KBM-7 (cell line): ENCODE data around the gene KLHL22.
A peak's percentile ranks its signal among the peaks of the same experiment; 100 is the strongest.
"Not testable (repeated sequence)": the region's sequence is repeated elsewhere in the genome, so short reads cannot be mapped to it uniquely, and the experiment has no call there.

ENCODE experiments used
- DNase-seq: peaks from one replicate; pipeline ENCODE4 v3.0.0-alpha.2; 2015
- in situ Hi-C: fragments of 300-500 bp; cut with MboI; formaldehyde crosslinking; loops from 2 replicates; pipeline ENCODE4 v1.14.3; 2020; ENCODE audit warnings: low sequenced_read_pairs, low pct_unique_long_range_greater_than_20kb, mixed read lengths

The KLHL22 gene

GRCh38 chr22:20457506-20458240 lies 37.9 kb downstream of the KLHL22 start:
- no peak for DNase-seq
- in situ Hi-C loops, result no loop called here

- no peak for DNase-seq
- in situ Hi-C loops, result no loop called here
Observed at GRCh38 chr22:20456722-20457076, 38.9 kb downstream of the KLHL22 start.

DNA sequence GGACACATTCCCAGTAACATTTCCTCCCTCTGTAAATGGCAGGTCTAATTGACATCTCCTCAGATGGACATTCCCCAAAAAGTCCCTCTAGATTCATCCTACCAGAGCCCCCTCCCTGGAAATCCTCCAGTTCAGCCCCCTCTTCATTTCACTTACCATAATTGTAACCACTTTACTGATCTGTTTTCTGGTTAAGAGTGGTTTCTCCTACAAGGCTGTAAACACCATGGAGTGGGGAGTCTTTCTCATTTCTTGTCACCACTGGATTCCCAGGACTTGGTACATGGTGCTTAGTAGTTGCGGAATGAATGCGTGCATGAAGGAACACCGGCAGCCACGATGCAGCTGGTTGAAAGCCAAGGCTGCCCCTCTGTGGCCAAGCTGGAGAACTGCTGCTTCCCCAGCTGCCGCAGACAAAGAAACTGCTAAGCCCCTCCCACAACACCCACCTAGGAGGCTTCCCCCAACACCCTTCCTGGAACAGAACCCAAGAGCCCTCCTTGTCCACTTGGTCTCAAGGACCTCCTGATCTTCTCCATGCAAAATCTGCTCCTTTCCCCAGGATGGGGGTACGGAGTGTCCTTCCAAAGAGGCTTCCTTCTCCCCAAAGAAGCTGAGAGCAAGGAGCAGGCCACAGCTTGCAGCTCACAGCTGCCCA lies 39.4 kb downstream of the KLHL22 start:
- DNase-seq, result peak; percentile 80
- in situ Hi-C loops, result no loop called here

DNA sequence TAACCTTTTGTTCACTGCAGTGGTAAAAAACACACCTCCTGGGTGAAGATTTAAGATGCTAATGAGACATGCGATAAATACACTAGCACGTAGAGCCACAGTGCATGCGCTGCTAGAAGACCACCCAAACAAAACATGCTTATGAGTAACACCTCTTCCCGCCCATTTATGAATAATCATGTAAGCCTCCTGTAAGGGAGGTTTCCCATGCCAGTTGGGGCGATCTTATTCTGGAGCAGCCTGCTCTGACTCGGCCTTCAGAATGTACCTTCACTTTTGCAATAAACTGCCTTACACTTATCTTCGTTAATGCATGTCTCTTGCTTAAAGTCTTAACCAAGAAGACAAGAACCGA lies 39.9 kb downstream of the KLHL22 start:
- in situ Hi-C loops, result no loop called here
- no peak for DNase-seq

GRCh38 chr22:20453222-20453621 lies 42.4 kb downstream of the KLHL22 start:
- no peak for DNase-seq
- in situ Hi-C loops, result no loop called here

DNA sequence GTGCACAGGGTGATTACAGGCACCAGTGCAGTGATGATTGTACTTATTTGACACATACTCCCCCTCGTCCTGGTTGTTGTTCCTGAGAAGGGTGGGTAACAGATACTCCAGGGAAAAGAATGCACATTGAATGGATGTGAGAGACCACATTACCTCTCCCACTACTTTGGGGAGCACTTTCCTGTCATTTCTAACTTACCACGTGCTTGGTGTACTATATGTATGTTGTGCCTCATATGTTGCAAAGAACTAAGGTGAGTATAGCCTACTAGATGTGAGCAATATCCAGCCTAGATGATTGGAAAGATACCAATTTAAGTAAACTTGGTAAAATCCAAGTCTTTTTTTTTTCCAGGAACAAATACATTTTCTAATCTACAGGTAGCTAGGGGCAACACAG lies 43.7 kb downstream of the KLHL22 start:
- in situ Hi-C loops, result no loop called here
- DNase-seq, result no peak

DNA sequence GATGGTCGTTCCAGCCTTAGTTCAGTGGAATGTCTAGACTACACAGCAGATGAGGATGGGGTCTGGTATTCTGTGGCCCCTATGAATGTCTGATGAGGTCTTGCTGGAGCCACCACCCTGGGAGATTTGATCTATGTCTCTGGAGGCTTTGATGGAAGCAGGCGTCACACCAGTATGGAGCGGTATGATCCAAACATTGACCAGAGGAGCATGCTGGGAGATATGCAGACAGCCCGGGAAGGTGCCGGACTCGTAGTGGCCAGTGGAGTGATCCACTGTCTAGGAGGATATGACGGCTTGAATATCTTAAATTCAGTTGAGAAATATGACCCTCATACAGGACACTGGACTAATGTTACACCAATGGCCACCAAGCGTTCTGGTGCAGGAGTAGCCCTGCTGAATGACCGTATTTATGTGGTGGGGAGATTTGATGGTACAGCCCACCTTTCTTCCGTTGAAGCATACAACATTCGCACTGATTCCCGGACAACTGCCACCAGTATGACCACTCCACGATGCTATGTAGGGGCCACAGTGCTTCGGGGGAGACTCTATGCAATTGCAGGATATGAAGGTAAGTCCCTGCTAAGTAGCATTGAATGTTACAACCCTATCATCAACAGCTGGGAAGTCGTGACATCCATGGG lies 44.3 kb downstream of the KLHL22 start:
- in situ Hi-C loops, result not testable (repeated sequence)

GRCh38 chr22:20450551-20450906 lies 45.1 kb downstream of the KLHL22 start:
- in situ Hi-C loops, result no loop called here
- no peak for DNase-seq

More for the DNA sequence above, 44.3 kb downstream of the KLHL22 start:
- DNase-seq, result not testable (repeated sequence)

GRCh38 chr22:20449819-20450550 lies 45.6 kb downstream of the KLHL22 start:
- DNase-seq, result no peak
- in situ Hi-C loops, result no loop called here

- in situ Hi-C loops, result no loop called here
- no peak for DNase-seq
Observed at GRCh38 chr22:20448630-20449029, 47.0 kb downstream of the KLHL22 start.

- DNase-seq, result no peak
- in situ Hi-C loops, result no loop called here
Observed at GRCh38 chr22:20446383-20446970, 49.1 kb downstream of the KLHL22 start.

- DNase-seq, result no peak
- in situ Hi-C loops, result no loop called here
Observed at GRCh38 chr22:20444325-20444724, 51.3 kb downstream of the KLHL22 start.

GRCh38 chr22:20442485-20443284 lies 52.9 kb downstream of the KLHL22 start:
- no peak for DNase-seq
- in situ Hi-C loops, result no loop called here

DNA sequence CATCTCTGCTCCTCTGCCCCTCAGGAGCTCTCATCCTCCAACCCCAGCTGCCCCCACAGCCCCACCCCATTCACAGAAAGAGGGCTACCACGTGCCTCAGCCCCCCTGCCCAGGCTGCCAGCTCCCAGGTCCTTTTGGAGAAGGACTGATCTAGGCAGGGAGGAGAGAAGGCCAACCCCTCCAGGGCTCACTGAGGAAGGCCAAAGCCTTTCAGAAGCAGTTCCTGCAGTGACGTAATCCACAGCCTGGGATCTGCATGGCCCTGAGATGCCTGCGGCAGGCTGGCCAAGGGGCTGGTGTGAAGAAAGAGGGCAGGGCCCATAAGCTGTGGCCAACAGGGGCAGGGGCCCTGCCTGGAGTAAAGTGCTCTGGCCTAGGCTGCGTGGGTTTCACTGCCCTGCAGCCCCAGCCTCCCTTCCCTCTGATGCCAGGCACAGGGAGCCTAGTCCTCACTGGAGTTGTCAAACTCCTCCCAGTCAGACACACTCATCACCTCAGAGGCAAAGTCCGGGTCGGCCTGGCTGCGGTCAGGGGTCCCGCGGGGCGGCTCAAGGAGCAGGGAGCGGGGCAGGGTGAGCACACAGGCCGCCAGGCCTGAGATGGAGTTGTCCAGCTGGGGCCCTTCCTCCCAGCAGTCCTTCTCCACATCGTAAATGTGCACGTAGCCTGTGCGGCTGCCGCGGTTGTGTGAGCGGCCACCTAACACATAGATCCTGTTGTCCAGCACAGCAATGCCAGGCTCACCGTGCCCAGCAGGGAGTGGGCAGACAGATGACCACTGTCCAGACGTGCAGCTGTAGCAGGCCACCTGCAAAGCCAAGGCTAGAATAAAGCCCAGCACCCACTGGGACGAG lies 53.7 kb downstream of the KLHL22 start:
- no peak for DNase-seq
- in situ Hi-C loops, result no loop called here

DNA sequence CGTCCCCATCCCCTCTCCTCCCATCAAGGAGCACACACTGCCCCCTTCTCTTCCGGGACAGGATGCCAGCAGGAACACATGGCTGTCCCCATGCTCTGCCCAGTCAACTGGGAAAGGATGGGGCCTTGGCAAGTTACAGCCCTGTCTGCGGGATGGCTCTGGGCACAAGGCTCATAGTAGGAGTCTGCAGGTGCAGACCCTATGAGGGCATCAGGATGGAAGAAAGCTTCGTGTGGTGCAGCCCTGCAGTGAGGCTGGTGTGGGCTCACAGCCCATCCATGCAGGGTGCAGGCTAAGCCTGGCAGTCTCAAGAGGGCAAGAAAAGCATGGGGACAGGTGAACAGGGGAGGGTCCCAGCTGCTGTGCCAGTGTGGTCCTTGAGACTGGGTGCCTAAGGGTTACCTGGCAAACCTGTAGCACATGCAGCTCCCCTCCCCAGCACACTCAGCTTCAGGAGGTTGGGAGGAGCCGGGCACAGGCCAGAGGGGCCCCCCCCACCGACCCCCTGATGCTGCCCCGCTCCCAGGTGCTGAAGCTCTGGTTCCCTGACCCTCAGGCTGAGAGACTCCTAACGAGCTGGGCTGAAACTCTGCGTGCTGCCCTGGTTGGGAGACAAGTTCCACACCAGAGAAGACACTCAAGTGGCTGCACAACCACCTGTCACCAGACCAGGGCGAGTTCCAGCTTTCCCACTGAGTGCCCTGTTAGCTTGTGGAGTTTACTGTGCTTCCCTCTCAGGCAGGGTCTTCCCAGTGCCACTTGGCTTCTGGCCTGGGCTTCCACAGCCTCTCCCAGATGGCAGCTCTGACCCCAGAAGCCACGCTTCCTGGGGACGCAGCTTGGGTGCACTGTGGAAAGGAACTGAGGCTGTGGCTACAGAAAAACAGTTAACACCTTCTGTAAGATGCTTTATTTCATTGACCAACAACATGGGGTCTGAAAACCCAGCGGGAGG lies 54.7 kb downstream of the KLHL22 start:
- no peak for DNase-seq
- in situ Hi-C loops, result no loop called here

- no peak for DNase-seq
- in situ Hi-C loops, result no loop called here
Observed at GRCh38 chr22:20439928-20440575, 55.5 kb downstream of the KLHL22 start.

- in situ Hi-C loops, result no loop called here
- no peak for DNase-seq
Observed at GRCh38 chr22:20439556-20439927, 56.1 kb downstream of the KLHL22 start.
